ENCODE results near the gene CDHR1. TPM values are rescaled to one million over a fixed set of nuclear protein-coding genes. Genes with fewer than 3 reads are reported as not detected.

The CDHR1 gene
- total and polyA plus RNA-seq, 2 donors from 2014 or later, result 0.47 to 1.1 TPM

GRCh38 chr10:84214612-84215235 lies 20.4 kb downstream of the CDHR1 start:
- Histone ChIP-seq H3K27ac (ENCODE audit: low read depth in 2 of 2, low read length in 2 of 2) (no peak overlapping the region), H3K36me3 (ENCODE audit: control insufficient read depth in 2 of 3, insufficient read depth in 3 of 3, low read length in 3 of 3) (no peaks in the 10 kb centered on the region), H3K9me3 (ENCODE audit: control insufficient read depth in 2 of 3, insufficient read depth in 1 of 3, low read length in 3 of 3) (peaks cover 0 to 3% (median 0%) of the 10 kb centered on the region in 3 donors), H3K9ac (ENCODE audit: low read length in 3 of 3) (no peak overlapping the region), H3K4me3 (ENCODE audit: low read length in 3 of 3) (no peak overlapping the region), H3K27me3 (ENCODE audit: control insufficient read depth, insufficient read depth, low read length) (no peaks in the 10 kb centered on the region), H3K4me1 (ENCODE audit: control insufficient read depth in 2 of 3, insufficient read depth in 2 of 3, low read depth in 1 of 3, low read length in 3 of 3) (no peaks in the 10 kb centered on the region)
- intact Hi-C loops (cut with DNase I), result no loop called here
- DNase-seq (no peak), FAIRE-seq (no peak)
- TF ChIP-seq, protein P1, sequence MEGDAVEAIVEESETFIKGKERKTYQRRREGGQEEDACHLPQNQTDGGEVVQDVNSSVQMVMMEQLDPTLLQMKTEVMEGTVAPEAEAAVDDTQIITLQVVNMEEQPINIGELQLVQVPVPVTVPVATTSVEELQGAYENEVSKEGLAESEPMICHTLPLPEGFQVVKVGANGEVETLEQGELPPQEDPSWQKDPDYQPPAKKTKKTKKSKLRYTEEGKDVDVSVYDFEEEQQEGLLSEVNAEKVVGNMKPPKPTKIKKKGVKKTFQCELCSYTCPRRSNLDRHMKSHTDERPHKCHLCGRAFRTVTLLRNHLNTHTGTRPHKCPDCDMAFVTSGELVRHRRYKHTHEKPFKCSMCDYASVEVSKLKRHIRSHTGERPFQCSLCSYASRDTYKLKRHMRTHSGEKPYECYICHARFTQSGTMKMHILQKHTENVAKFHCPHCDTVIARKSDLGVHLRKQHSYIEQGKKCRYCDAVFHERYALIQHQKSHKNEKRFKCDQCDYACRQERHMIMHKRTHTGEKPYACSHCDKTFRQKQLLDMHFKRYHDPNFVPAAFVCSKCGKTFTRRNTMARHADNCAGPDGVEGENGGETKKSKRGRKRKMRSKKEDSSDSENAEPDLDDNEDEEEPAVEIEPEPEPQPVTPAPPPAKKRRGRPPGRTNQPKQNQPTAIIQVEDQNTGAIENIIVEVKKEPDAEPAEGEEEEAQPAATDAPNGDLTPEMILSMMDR (IDR thresholded peaks at IDR 0.05; ENCODE audit: borderline replicate concordance, extremely low read depth, insufficient read depth), result peak; percentile 31

GRCh38 chr10:84216834-84217233 lies 22.5 kb downstream of the CDHR1 start:
- intact Hi-C loops (cut with DNase I), result no loop called here

DNA sequence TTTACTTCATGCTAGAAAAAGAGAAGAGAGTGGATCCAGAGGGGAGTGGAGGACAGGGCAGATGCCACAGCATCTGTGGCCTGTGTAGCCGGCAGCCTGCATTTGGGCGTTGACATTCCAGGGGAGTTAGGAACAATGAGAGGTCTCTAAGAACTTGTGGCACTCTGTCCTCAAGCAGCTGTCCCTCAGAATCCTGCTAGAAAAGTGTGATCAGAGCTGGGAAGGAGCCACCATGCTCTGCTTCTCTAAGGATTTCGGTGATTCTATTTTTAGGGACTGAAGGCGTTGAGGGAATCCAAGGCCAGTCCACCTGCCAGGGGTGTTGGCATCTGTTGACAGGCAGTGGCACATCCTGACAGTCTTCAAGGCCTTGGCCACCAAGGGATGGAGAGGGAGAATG lies 23.4 kb downstream of the CDHR1 start:
- no peak for FAIRE-seq
- no peak overlapping the region for H3K9ac ChIP-seq (ENCODE audit: low read length in 3 of 3)
- H3K36me3 ChIP-seq (ENCODE audit: control insufficient read depth in 2 of 3, insufficient read depth in 3 of 3, low read length in 3 of 3), result no peaks in the 10 kb centered on the region
- H3K27ac ChIP-seq (ENCODE audit: low read depth in 2 of 2, low read length in 2 of 2), result no peak overlapping the region
- no peak for DNase-seq
- peaks cover 0 to 3% (median 0%) of the 10 kb centered on the region in 3 donors for H3K9me3 ChIP-seq (ENCODE audit: control insufficient read depth in 2 of 3, insufficient read depth in 1 of 3, low read length in 3 of 3)
- TF ChIP-seq, protein P1 (IDR thresholded peaks at IDR 0.05; ENCODE audit: borderline replicate concordance, extremely low read depth, insufficient read depth), result no peak
- no peak overlapping the region for H3K4me3 ChIP-seq (ENCODE audit: low read length in 3 of 3)
- H3K4me1 ChIP-seq (ENCODE audit: control insufficient read depth in 2 of 3, insufficient read depth in 2 of 3, low read depth in 1 of 3, low read length in 3 of 3), result no peaks in the 10 kb centered on the region
- intact Hi-C loops (cut with DNase I), result no loop called here
- H3K27me3 ChIP-seq (ENCODE audit: control insufficient read depth, insufficient read depth, low read length), result no peaks in the 10 kb centered on the region

More at GRCh38 chr10:84216834-84217233, 22.5 kb downstream of the CDHR1 start:
- Histone ChIP-seq H3K9ac (ENCODE audit: low read length in 3 of 3) (no peak overlapping the region), H3K9me3 (ENCODE audit: control insufficient read depth in 2 of 3, insufficient read depth in 1 of 3, low read length in 3 of 3) (peaks cover 0 to 3% (median 0%) of the 10 kb centered on the region in 3 donors), H3K36me3 (ENCODE audit: control insufficient read depth in 2 of 3, insufficient read depth in 3 of 3, low read length in 3 of 3) (no peaks in the 10 kb centered on the region), H3K27ac (ENCODE audit: low read depth in 2 of 2, low read length in 2 of 2) (no peak overlapping the region), H3K4me3 (ENCODE audit: low read length in 3 of 3) (no peak overlapping the region), H3K27me3 (ENCODE audit: control insufficient read depth, insufficient read depth, low read length) (no peaks in the 10 kb centered on the region), H3K4me1 (ENCODE audit: control insufficient read depth in 2 of 3, insufficient read depth in 2 of 3, low read depth in 1 of 3, low read length in 3 of 3) (no peaks in the 10 kb centered on the region)
- FAIRE-seq (no peak), DNase-seq (no peak)
- TF ChIP-seq, protein P1 (IDR thresholded peaks at IDR 0.05; ENCODE audit: borderline replicate concordance, extremely low read depth, insufficient read depth), result no peak

All from kidney (tissue), 14 donors.